ENCODE measurements around the gene IRF8. TPM values are rescaled to one million over a fixed set of nuclear protein-coding genes. Genes with fewer than 3 reads are reported as not detected.
"Not testable (repeated sequence)": the region's sequence is repeated elsewhere in the genome, so short reads cannot be mapped to it uniquely, and the experiment has no call there.

IRF8 gene
- total RNA-seq, 2 donors from 2014 or later = 0.24 to 0.75 TPM

DNA sequence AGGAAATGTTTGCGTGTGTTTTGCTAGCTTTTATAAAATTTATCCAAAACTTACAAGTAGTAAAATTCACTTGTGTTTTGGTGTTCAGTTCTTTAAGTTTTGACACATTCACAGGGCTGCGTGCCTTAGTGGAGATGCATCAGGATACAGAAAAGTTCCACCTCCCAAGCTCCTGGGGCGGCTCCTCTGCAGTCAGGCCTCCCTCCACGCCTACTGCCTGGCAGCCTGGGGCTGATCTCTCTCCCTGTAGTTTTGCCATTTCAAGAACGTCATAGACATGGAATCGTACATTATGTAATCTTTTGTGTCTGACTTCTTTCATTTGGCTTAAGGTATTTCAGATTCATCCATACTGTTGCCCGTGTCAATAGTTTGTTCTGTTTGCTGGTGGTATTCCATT, 27.2 kb upstream of the IRF8 start:
- TF ChIP-seq, protein P1, sequence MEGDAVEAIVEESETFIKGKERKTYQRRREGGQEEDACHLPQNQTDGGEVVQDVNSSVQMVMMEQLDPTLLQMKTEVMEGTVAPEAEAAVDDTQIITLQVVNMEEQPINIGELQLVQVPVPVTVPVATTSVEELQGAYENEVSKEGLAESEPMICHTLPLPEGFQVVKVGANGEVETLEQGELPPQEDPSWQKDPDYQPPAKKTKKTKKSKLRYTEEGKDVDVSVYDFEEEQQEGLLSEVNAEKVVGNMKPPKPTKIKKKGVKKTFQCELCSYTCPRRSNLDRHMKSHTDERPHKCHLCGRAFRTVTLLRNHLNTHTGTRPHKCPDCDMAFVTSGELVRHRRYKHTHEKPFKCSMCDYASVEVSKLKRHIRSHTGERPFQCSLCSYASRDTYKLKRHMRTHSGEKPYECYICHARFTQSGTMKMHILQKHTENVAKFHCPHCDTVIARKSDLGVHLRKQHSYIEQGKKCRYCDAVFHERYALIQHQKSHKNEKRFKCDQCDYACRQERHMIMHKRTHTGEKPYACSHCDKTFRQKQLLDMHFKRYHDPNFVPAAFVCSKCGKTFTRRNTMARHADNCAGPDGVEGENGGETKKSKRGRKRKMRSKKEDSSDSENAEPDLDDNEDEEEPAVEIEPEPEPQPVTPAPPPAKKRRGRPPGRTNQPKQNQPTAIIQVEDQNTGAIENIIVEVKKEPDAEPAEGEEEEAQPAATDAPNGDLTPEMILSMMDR (conservative IDR thresholded peaks at IDR 0.05) = no peak
- H3K27ac Mint-ChIP-seq = no peak overlapping the region
- peaks cover 17% of the 10 kb centered on the region for H3K9me3 Mint-ChIP-seq
- peaks cover 13% of the 10 kb centered on the region for H3K27me3 Mint-ChIP-seq (ENCODE audit: insufficient read depth)
- WGBS, 2 experiments (ENCODE audit: insufficient coverage in 1 of 2, insufficient read length in 1 of 2) = 84% methylated on average over 6 of the region's 7 CpGs
- Histone ChIP-seq H3K4me3 (ENCODE audit: low read length) (no peak overlapping the region), H3K9ac (ENCODE audit: extremely low read depth, low read length, poor library complexity, severe bottlenecking) (no peak overlapping the region), H3K27ac (ENCODE audit: low read depth, low read length) (no peak overlapping the region), H3K27me3 (ENCODE audit: control insufficient read depth, insufficient read depth, low read length, poor library complexity, severe bottlenecking) (no peaks in the 10 kb centered on the region), H3K4me1 (ENCODE audit: control insufficient read depth, insufficient read depth, low read length) (no peaks in the 10 kb centered on the region), H3K36me3 (ENCODE audit: control insufficient read depth, insufficient read depth, low read length) (no peaks in the 10 kb centered on the region), H3K9me3 (ENCODE audit: control insufficient read depth, low read length) (no peaks in the 10 kb centered on the region)
- no peak overlapping the region for H3K4me3 Mint-ChIP-seq
- peak; percentile 40 for DNase-seq
- peaks cover 9% of the 10 kb centered on the region for H3K4me1 Mint-ChIP-seq
- H3K36me3 Mint-ChIP-seq (ENCODE audit: low read depth) = no peaks in the 10 kb centered on the region

DNA sequence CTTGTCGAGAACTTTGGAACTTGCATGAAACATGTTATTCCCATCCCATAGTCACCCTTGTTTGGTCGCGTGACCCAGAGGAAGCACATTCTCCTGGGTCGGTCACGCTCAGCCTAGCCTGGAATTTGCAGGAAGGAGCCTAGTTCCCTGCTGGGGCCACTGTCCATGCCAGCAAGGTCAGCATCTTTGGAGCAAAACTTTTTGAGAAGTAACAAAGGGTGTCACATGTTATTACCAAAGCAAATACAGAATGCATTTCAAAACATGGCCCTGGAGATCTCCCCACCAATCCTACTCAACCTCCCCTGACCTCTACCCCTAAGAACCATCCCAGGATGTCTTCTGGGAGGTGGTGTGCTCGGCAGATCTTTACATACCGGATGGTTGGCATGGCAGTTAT, 26.2 kb upstream of the IRF8 start:
- no peak overlapping the region for H3K27ac ChIP-seq (ENCODE audit: low read depth, low read length)
- DNase-seq = no peak
- H3K9me3 Mint-ChIP-seq = peaks cover 13% of the 10 kb centered on the region
- H3K4me3 Mint-ChIP-seq = no peak overlapping the region
- no peaks in the 10 kb centered on the region for H3K27me3 ChIP-seq (ENCODE audit: control insufficient read depth, insufficient read depth, low read length, poor library complexity, severe bottlenecking)
- H3K4me1 Mint-ChIP-seq = peaks cover 9% of the 10 kb centered on the region
- no peaks in the 10 kb centered on the region for H3K36me3 ChIP-seq (ENCODE audit: control insufficient read depth, insufficient read depth, low read length)
- WGBS, 2 experiments (ENCODE audit: insufficient coverage in 1 of 2, insufficient read length in 1 of 2) = 94 to 98% methylated on average over 5 to 7 of the region's 7 CpGs
- H3K27ac Mint-ChIP-seq = no peak overlapping the region
- TF ChIP-seq, protein P1 (conservative IDR thresholded peaks at IDR 0.05) = no peak
- no peaks in the 10 kb centered on the region for H3K4me1 ChIP-seq (ENCODE audit: control insufficient read depth, insufficient read depth, low read length)
- H3K9ac ChIP-seq (ENCODE audit: extremely low read depth, low read length, poor library complexity, severe bottlenecking) = no peak overlapping the region
- H3K9me3 ChIP-seq (ENCODE audit: control insufficient read depth, low read length) = no peaks in the 10 kb centered on the region
- H3K4me3 ChIP-seq (ENCODE audit: low read length) = no peak overlapping the region
- peaks cover 13% of the 10 kb centered on the region for H3K27me3 Mint-ChIP-seq (ENCODE audit: insufficient read depth)
- no peaks in the 10 kb centered on the region for H3K36me3 Mint-ChIP-seq (ENCODE audit: low read depth)

DNA sequence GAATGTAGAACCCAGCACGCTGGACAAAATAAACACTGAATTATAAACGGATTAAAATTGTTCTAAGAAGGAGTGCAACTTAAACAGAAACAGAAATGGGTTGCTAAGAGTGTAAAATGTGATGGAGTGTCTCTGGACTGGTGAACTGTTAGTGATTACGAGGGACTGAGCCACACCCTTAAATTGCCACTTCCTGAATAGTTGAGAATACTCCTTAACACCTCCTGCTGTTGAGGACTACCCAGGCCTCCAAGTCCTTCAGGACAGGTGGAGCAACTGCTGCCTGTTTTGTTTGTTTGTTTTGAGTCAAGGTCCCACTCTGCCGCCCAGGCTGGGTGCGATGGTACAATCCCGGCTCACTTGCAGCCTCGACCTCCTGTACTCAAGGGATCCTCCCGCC, 25.8 kb upstream of the IRF8 start:
- no peak for DNase-seq
- Mint-ChIP-seq H3K27me3 (ENCODE audit: insufficient read depth) (peaks cover 13% of the 10 kb centered on the region), H3K27ac (no peak overlapping the region), H3K4me3 (no peak overlapping the region), H3K36me3 (ENCODE audit: low read depth) (no peaks in the 10 kb centered on the region), H3K9me3 (peaks cover 9% of the 10 kb centered on the region), H3K4me1 (peaks cover 9% of the 10 kb centered on the region)
- TF ChIP-seq, protein P1 (conservative IDR thresholded peaks at IDR 0.05) = no peak
- Histone ChIP-seq H3K9me3 (ENCODE audit: control insufficient read depth, low read length) (no peaks in the 10 kb centered on the region), H3K9ac (ENCODE audit: extremely low read depth, low read length, poor library complexity, severe bottlenecking) (no peak overlapping the region), H3K27ac (ENCODE audit: low read depth, low read length) (no peak overlapping the region), H3K4me3 (ENCODE audit: low read length) (no peak overlapping the region), H3K36me3 (ENCODE audit: control insufficient read depth, insufficient read depth, low read length) (no peaks in the 10 kb centered on the region), H3K27me3 (ENCODE audit: control insufficient read depth, insufficient read depth, low read length, poor library complexity, severe bottlenecking) (no peaks in the 10 kb centered on the region), H3K4me1 (ENCODE audit: control insufficient read depth, insufficient read depth, low read length) (no peaks in the 10 kb centered on the region)
- WGBS, 2 experiments (ENCODE audit: insufficient coverage in 1 of 2, insufficient read length in 1 of 2) = 92% methylated on average over 6 to 8 of the region's 8 CpGs

DNA sequence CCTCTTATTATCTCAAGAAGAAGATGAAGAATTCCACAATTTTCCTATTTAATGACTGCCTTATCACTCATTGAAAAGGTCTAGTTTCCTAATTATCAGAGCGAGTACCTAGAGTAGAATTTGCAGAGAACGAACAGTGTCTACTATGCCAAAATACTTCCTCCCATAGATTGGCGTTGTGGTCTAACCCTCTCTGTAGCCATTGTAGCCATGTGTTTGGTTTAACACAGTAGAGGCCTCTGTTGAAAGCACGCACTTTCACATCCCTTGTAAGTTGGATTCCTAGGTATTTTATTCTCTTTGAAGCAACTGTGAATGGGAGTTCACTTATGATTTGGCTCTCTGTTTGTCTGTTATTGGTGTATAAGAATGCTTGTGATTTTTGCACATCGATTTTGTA, 24.9 kb upstream of the IRF8 start:
- not testable (repeated sequence) for H3K4me3 Mint-ChIP-seq; H3K27me3 ChIP-seq (ENCODE audit: control insufficient read depth, insufficient read depth, low read length, poor library complexity, severe bottlenecking); H3K4me1 ChIP-seq (ENCODE audit: control insufficient read depth, insufficient read depth, low read length); H3K9me3 ChIP-seq (ENCODE audit: control insufficient read depth, low read length); H3K4me1 Mint-ChIP-seq; H3K27me3 Mint-ChIP-seq (ENCODE audit: insufficient read depth); H3K9me3 Mint-ChIP-seq; DNase-seq; H3K9ac ChIP-seq (ENCODE audit: extremely low read depth, low read length, poor library complexity, severe bottlenecking); H3K36me3 Mint-ChIP-seq (ENCODE audit: low read depth); H3K27ac Mint-ChIP-seq; H3K27ac ChIP-seq (ENCODE audit: low read depth, low read length); H3K36me3 ChIP-seq (ENCODE audit: control insufficient read depth, insufficient read depth, low read length); H3K4me3 ChIP-seq (ENCODE audit: low read length)
- 92 to 100% methylated on average over 1 to 4 of the region's 5 CpGs for WGBS, 2 experiments (ENCODE audit: insufficient coverage in 1 of 2, insufficient read length in 1 of 2)

Measured in endodermal cell (in vitro differentiated cells).